Karpas-422 (cell line): ENCODE measurements around the gene LHFPL6. TPM values are rescaled to one million over a fixed set of nuclear protein-coding genes. Genes with fewer than 3 reads are reported as not detected.

ENCODE experiments used
- DNase-seq: peaks from one replicate; pipeline ENCODE4 v3.0.0-alpha.2; 2015
- H2AFZ ChIP-seq: fragments of 200-600 bp; sonication (generic); 2 replicates; pipeline ENCODE4 v1.6.1; 2014; ENCODE audit warnings: antibody characterized with exemption, low read length, mixed read lengths
- H3K27ac ChIP-seq: fragments of 200-600 bp; sonication (generic); 2 replicates; pipeline ENCODE4 v1.5.1; 2014; ENCODE audit warnings: mild to moderate bottlenecking, low read length, moderate library complexity
- H3K27me3 ChIP-seq: fragments of 200-600 bp; sonication (generic); 2 replicates; pipeline ENCODE4 v1.6.1; 2014; ENCODE audit warnings: low read length, mixed read lengths
- H3K36me3 ChIP-seq: fragments of 200-600 bp; sonication (generic); 2 replicates; pipeline ENCODE4 v1.6.1; 2014; ENCODE audit warnings: low read length, mixed read lengths; ENCODE audit not compliant: insufficient read depth
- H3K4me1 ChIP-seq: fragments of 200-600 bp; sonication (generic); 2 replicates; pipeline ENCODE4 v1.6.1; 2014; ENCODE audit warnings: mild to moderate bottlenecking, low read length, mixed read lengths
- H3K4me2 ChIP-seq: fragments of 200-600 bp; sonication (generic); 2 replicates; pipeline ENCODE4 v1.6.1; 2014; ENCODE audit warnings: low read length, low read depth, mild to moderate bottlenecking; ENCODE audit not compliant: poor library complexity, severe bottlenecking
- H3K4me3 ChIP-seq: fragments of 200-600 bp; sonication (generic); 2 replicates; pipeline ENCODE4 v1.5.1; 2014; ENCODE audit warnings: mild to moderate bottlenecking, antibody characterized with exemption, low read length, mixed read lengths
- H3K79me2 ChIP-seq: fragments of 200-600 bp; sonication (generic); 2 replicates; pipeline ENCODE4 v1.6.1; 2014; ENCODE audit warnings: mild to moderate bottlenecking, low read length, mixed read lengths
- H3K9ac ChIP-seq: fragments of 200-600 bp; sonication (generic); 2 replicates; pipeline ENCODE4 v1.6.0; 2014; ENCODE audit warnings: low read length
- H3K9me2 ChIP-seq: fragments of 200-600 bp; sonication (generic), shearing (Covaris generic); replicated peaks from 2 replicates; pipeline ENCODE4 v1.6.0; 2014; ENCODE audit warnings: mild to moderate bottlenecking, low read length, moderate library complexity; ENCODE audit not compliant: insufficient read depth
- H3K9me3 ChIP-seq: fragments of 300-700, 200-600 bp; sonication (generic); 2 replicates; pipeline ENCODE4 v1.6.1; 2014; ENCODE audit warnings: low read length, mixed read lengths
- H4K20me1 ChIP-seq: fragments of 200-600 bp; sonication (generic); 2 replicates; pipeline ENCODE4 v1.6.1; 2014; ENCODE audit warnings: mild to moderate bottlenecking, antibody characterized with exemption, low read length, low read depth; ENCODE audit not compliant: insufficient read depth
- total RNA-seq: library from RNA; depleted of rRNA; stranded (reverse); fragments of >200 nt; shearing (Covaris generic); gene quantifications from 2 replicates; pipeline ENCODE4 v1.2.3, GENCODE V29; 2014; ENCODE audit warnings: low replicate concordance

The LHFPL6 gene
- total RNA-seq, 1 experiment from 2014 or later: not detected

DNA sequence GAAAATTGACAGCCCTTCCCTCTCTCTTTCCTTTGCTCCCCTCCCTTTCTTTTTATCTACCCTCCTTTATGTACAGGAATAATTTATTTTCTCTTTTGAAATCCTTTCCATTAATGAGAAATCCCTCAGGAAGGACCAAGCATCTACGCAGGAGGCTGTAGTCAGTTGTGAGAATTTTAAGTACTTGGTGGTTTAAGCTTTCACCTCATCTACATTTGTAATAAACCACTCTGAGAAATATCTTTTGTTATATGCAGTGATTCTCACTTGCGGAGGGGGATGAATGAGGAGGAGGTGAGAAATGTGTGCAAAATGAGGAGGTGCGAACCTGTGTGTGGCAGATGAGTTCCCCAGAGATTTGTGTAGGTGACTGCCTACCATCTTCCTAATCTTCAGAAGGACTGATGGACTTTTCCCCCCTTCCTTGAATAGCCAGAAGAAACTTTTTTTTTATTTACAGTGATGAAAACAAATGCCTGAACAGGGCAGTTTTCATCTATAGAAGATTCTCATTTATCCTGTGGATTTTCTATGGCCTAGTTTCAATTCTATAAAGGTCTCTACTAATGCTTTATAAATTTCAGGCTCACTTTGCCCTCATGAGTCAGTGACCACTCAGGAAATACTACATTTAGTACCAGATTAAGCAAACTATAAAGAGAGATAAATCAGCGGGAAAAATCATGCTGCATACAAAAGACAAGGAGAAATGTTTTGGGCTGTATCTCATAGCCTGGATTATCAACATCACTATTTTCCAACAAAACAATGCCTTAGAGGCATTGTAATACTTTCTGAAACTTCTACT lies 118.3 kb downstream of the LHFPL6 start:
- Histone ChIP-seq H3K4me2 (no peak overlapping the region), H3K27ac (no peak overlapping the region)

DNA sequence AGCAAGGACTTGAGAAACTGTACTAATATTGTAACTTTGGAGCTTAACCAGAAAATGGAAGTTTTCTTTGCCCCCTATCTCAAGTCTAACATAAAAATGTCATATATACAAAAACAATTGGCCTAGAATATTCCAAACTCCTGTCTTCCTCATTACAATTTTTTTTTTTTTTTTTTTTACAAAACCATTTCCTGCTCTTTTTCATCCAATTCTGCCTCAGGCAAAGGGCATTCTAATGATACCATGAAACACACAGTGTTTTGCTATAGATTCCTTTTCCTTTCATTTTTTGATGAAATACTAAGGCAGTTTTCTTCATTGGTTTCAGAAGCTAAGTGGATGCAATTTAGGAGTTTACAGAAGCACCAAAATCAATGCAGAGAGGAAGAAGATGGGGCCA lies 119.7 kb downstream of the LHFPL6 start:
- DNase-seq: no peak
- no peaks in the 10 kb centered on the region for H3K4me1 ChIP-seq
- H2AFZ ChIP-seq: no peak overlapping the region
- no peaks in the 10 kb centered on the region for H3K27me3 ChIP-seq
- H3K4me3 ChIP-seq: no peak overlapping the region
- H3K9me3 ChIP-seq: no peaks in the 10 kb centered on the region
- H3K9ac ChIP-seq: no peak overlapping the region
- no peak overlapping the region for H3K27ac ChIP-seq
- H3K79me2 ChIP-seq: no peaks in the 10 kb centered on the region
- no peaks in the 10 kb centered on the region for H4K20me1 ChIP-seq
- H3K4me2 ChIP-seq: no peak overlapping the region
- H3K9me2 ChIP-seq: no peaks in the 10 kb centered on the region
- H3K36me3 ChIP-seq: no peaks in the 10 kb centered on the region

More for the DNA sequence above, 118.3 kb downstream of the LHFPL6 start:
- no peaks in the 10 kb centered on the region for H3K36me3 ChIP-seq
- no peaks in the 10 kb centered on the region for H3K79me2 ChIP-seq
- H3K9me2 ChIP-seq: no peaks in the 10 kb centered on the region
- no peaks in the 10 kb centered on the region for H3K9me3 ChIP-seq
- H4K20me1 ChIP-seq: no peaks in the 10 kb centered on the region
- H3K27me3 ChIP-seq: no peaks in the 10 kb centered on the region
- DNase-seq: no peak
- H2AFZ ChIP-seq: no peak overlapping the region
- H3K9ac ChIP-seq: no peak overlapping the region
- H3K4me1 ChIP-seq: no peaks in the 10 kb centered on the region
- H3K4me3 ChIP-seq: no peak overlapping the region

DNA sequence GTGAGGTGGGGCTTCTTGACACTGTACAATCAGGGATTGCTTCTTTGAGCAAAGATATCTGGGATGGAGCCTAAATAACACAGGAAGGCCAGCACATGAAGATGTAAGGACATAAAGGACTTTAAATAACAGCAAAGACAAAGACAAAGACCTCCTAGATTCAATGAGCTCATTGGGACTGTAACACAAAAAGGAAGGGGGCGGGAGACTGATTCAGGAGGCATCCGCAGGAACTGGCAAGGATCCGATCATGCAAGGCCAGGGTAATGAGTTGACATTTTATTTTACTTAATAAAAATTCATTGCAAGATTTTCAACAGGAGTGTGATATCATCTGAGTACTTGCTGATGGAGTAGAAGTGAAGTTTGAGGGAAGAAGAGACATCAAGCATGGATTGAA lies 121.5 kb downstream of the LHFPL6 start:
- Histone ChIP-seq H3K4me3 (no peak overlapping the region), H3K4me2 (no peak overlapping the region), H3K36me3 (no peaks in the 10 kb centered on the region), H4K20me1 (no peaks in the 10 kb centered on the region), H3K27ac (no peak overlapping the region), H3K79me2 (no peaks in the 10 kb centered on the region), H3K27me3 (no peaks in the 10 kb centered on the region), H2AFZ (no peak overlapping the region), H3K9me2 (no peaks in the 10 kb centered on the region), H3K4me1 (no peaks in the 10 kb centered on the region), H3K9me3 (no peaks in the 10 kb centered on the region), H3K9ac (no peak overlapping the region)
- DNase-seq: no peak

DNA sequence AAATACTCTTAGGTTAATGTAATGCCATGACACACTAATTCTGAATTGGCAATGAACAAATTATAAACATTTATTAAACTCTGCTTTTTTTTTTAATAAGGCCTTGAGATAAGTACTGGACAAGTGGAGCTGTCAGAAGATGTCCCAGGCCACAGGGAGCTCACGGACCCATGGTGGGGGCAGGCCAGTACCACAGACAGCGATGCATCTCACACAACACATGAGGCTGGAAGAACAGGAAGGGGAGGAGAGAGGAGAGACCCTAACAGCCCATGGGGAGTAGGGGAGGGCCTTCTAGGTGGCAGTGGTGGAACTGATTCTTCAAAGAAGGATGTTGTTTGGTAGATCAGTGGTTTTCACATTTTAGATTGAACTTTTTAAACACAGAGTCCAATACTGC lies 128.4 kb downstream of the LHFPL6 start:
- Histone ChIP-seq H3K4me1 (no peaks in the 10 kb centered on the region), H3K36me3 (no peaks in the 10 kb centered on the region), H3K9me2 (no peaks in the 10 kb centered on the region), H3K9me3 (no peaks in the 10 kb centered on the region), H2AFZ (no peak overlapping the region), H3K4me2 (no peak overlapping the region), H3K27ac (no peak overlapping the region), H3K79me2 (no peaks in the 10 kb centered on the region), H3K9ac (no peak overlapping the region), H4K20me1 (no peaks in the 10 kb centered on the region), H3K27me3 (no peaks in the 10 kb centered on the region), H3K4me3 (no peak overlapping the region)
- no peak for DNase-seq

DNA sequence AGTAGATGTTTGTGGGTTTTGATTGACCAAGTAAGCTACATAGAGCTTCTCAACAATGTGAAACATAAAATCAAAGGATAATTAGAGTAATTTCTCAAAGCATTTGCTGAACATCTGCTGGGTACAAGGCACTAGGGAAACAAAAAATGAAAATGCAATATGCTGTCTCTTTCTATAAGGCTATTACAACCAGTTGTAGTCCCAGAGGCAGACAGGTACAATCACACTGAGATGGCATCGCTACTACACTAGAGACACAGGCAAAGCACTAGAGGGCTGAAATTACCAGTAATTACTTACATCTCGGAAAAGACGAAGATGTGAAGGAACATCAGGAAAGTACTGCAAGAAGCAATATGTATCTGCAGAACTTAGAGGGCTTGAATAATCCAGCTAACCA lies 133.3 kb downstream of the LHFPL6 start:
- DNase-seq: no peak

DNA sequence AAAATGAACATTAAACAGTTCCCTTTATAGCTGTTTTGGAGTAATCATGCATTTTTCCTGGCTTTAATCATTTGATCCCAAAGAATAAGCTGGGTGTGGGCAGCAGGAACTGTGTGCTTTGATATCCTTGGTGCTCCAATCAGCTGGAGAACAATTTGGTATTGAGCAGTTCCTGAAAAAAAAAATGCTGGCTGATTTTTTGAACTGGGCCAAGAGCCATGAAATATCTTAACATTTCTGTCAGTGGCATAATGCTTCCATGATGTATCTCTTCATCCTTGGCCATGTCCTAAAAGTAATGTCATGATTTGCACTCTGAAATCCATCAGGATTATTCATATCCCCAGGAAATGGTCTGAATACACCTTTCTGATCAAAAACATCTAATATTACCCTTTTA lies 134.7 kb downstream of the LHFPL6 start:
- Histone ChIP-seq H3K27me3 (no peaks in the 10 kb centered on the region), H3K4me1 (no peaks in the 10 kb centered on the region), H3K36me3 (no peaks in the 10 kb centered on the region), H2AFZ (no peak overlapping the region), H3K9ac (no peak overlapping the region), H3K4me3 (no peak overlapping the region), H3K27ac (no peak overlapping the region), H3K9me2 (no peaks in the 10 kb centered on the region), H4K20me1 (no peaks in the 10 kb centered on the region), H3K79me2 (no peaks in the 10 kb centered on the region), H3K9me3 (no peaks in the 10 kb centered on the region), H3K4me2 (no peak overlapping the region)
- DNase-seq: no peak

More for the DNA sequence above, 133.3 kb downstream of the LHFPL6 start:
- H3K36me3 ChIP-seq: no peaks in the 10 kb centered on the region
- H3K4me2 ChIP-seq: no peak overlapping the region
- no peak overlapping the region for H3K27ac ChIP-seq
- H3K4me3 ChIP-seq: no peak overlapping the region
- H3K4me1 ChIP-seq: no peaks in the 10 kb centered on the region
- H4K20me1 ChIP-seq: no peaks in the 10 kb centered on the region
- H3K27me3 ChIP-seq: no peaks in the 10 kb centered on the region
- H3K9me3 ChIP-seq: no peaks in the 10 kb centered on the region
- H3K9ac ChIP-seq: no peak overlapping the region
- H3K79me2 ChIP-seq: no peaks in the 10 kb centered on the region
- no peak overlapping the region for H2AFZ ChIP-seq
- H3K9me2 ChIP-seq: no peaks in the 10 kb centered on the region

DNA sequence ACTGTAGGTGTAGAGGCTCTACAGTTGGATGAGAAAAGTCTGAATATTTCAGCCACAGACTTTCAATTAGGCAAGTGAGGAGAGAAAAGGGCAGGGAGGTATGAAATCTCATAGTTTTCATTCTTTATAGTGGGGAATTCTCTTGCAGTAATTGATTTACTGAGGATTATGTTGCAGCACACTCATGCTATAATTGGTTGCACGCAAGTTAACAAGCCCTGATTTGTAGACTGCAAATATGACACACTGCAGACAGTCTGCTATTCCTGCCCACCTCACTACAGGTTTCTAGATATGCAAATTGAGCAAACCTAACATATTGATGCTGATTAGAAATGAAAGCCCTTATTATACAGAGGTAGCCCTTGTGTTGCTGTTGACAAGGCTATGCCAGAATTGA lies 139.4 kb downstream of the LHFPL6 start:
- no peak overlapping the region for H3K9ac ChIP-seq
- H3K9me2 ChIP-seq: no peaks in the 10 kb centered on the region
- no peaks in the 10 kb centered on the region for H4K20me1 ChIP-seq
- H3K4me2 ChIP-seq: no peak overlapping the region
- H2AFZ ChIP-seq: no peak overlapping the region
- H3K9me3 ChIP-seq: no peaks in the 10 kb centered on the region
- H3K27ac ChIP-seq: no peak overlapping the region
- H3K27me3 ChIP-seq: no peaks in the 10 kb centered on the region
- H3K36me3 ChIP-seq: no peaks in the 10 kb centered on the region
- H3K4me3 ChIP-seq: no peak overlapping the region
- no peak for DNase-seq
- H3K4me1 ChIP-seq: no peaks in the 10 kb centered on the region
- no peaks in the 10 kb centered on the region for H3K79me2 ChIP-seq

DNA sequence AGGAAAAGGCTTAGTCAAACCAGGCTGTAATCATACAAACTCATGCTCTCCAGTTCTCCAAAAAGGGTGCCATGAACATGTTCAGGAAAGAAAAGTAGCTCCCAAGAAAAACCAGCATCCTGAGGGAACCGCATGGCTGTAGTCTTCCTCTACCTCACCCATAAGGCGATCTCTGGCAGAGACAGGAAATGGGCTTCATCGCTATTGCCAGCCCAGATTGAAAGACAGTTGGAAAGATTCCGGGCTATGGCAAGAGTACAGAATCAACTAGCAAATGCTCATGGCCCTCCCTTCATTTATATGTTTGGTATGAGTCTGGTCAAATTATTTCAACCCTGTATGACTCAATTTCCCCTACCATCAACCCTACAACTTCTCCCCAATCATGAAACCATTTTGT lies 140.1 kb downstream of the LHFPL6 start:
- Histone ChIP-seq H3K4me2 (no peak overlapping the region), H3K9me2 (no peaks in the 10 kb centered on the region), H3K4me1 (no peaks in the 10 kb centered on the region), H3K9me3 (no peaks in the 10 kb centered on the region), H3K9ac (no peak overlapping the region), H3K27ac (no peak overlapping the region), H3K27me3 (no peaks in the 10 kb centered on the region), H4K20me1 (no peaks in the 10 kb centered on the region), H2AFZ (no peak overlapping the region), H3K79me2 (no peaks in the 10 kb centered on the region), H3K36me3 (no peaks in the 10 kb centered on the region), H3K4me3 (no peak overlapping the region)
- DNase-seq: no peak
